GM12878 (cell line): ENCODE measurements around the gene MYMK. TPM values are rescaled to one million over a fixed set of nuclear protein-coding genes. Genes with fewer than 3 reads are reported as not detected.

ENCODE experiments used
- ATAC-seq: fragments of 200-7000 bp; cut with Tn5 transposase; 3 replicates; pipeline ENCODE4 v1.9.1; 2020; ENCODE audit warnings: mild to moderate bottlenecking, moderate library complexity
- BruUV-seq: library from RNA; stranded (reverse); fragments of 400-500 nt; replicated peaks from 2 replicates; lab custom pipeline; 2021; lab: Mats Ljungman, UMichigan
- CTCF ChIA-PET: fragments of 300-600 bp; sonication (Branson Sonifier 250); formaldehyde crosslinking; extraction: SDS; loops from one replicate; lab custom pipeline; 2021; ENCODE audit warnings: inconsistent platforms; lab: Yijun Ruan, JAX
- POLR2A ChIA-PET: fragments of 350-600 bp; formaldehyde crosslinking; extraction: SDS; loops from one replicate; lab custom pipeline; 2021; ENCODE audit warnings: inconsistent platforms; lab: Charles Lee
- RAD21 ChIA-PET: fragments of 300-600 bp; sonication (Branson Sonifier 250); formaldehyde crosslinking; loops from one replicate; lab custom pipeline; 2023; ENCODE audit warnings: antibody characterized with exemption; ENCODE audit not compliant: unreplicated experiment; lab: Charles Lee
- SMC1A ChIA-PET: fragments of 300-600 bp; sonication (Branson Sonifier 250); formaldehyde crosslinking; loops from one replicate; lab custom pipeline; 2023; ENCODE audit not compliant: unreplicated experiment, uncharacterized antibody; lab: Charles Lee
- DNase-seq: peaks from one replicate; pipeline ENCODE4 v3.0.0-alpha.2; 2011; ENCODE audit warnings: low read depth, low spot score
- FAIRE-seq: peaks from 3 replicates; lab custom pipeline; 2011; peaks lifted over from hg19 to GRCh38; lab: Jason Lieb, UNC
- H2AFZ ChIP-seq: 2 replicates; pipeline ENCODE4 v1.6.0; 2011; ENCODE audit warnings: low read depth, low read length, control low read depth; ENCODE audit not compliant: control insufficient read depth
- H3K27ac ChIP-seq: 2 replicates; pipeline ENCODE4 v1.5.1; 2011; ENCODE audit warnings: control low read depth; ENCODE audit not compliant: control insufficient read depth, insufficient read depth
- H3K27me3 ChIP-seq, 2 experiments: replicated peaks in 1 of 2; 2 replicates each; pipeline versions ENCODE4 v1.6.0 to v1.6.1; 2011; ENCODE audit warnings: low read length in 1 of 2; ENCODE audit not compliant: control insufficient read depth in 2 of 2, insufficient read depth in 2 of 2
- H3K36me3 ChIP-seq, 2 experiments: 2 replicates each; pipeline ENCODE4 v1.5.1; 2011; ENCODE audit warnings: low read length in 1 of 2; ENCODE audit not compliant: control insufficient read depth in 2 of 2, insufficient read depth in 2 of 2
- H3K4me1 ChIP-seq: 2 replicates; pipeline ENCODE4 v1.6.1; 2011; ENCODE audit warnings: mild to moderate bottlenecking, low read length, moderate library complexity, mixed read lengths; ENCODE audit not compliant: control insufficient read depth, insufficient read depth
- H3K4me2 ChIP-seq: 2 replicates; pipeline ENCODE4 v1.6.0; 2011; ENCODE audit warnings: control low read depth; ENCODE audit not compliant: control insufficient read depth, insufficient read depth
- H3K4me3 ChIP-seq: fragments of 200-600 bp; sonication (generic); 2 replicates; pipeline ENCODE4 v1.5.1; 2016
- H3K79me2 ChIP-seq: 2 replicates; pipeline ENCODE4 v1.6.0; 2011; ENCODE audit warnings: low read length; ENCODE audit not compliant: control insufficient read depth, insufficient read depth
- H3K9ac ChIP-seq: 2 replicates; pipeline ENCODE4 v1.8.0; 2011; ENCODE audit warnings: low read length, control low read depth, mixed read lengths; ENCODE audit not compliant: control insufficient read depth, insufficient read depth
- H3K9me3 ChIP-seq: replicated peaks from 3 replicates; pipeline ENCODE4 v1.5.1; 2011; ENCODE audit warnings: mild to moderate bottlenecking, low read length; ENCODE audit not compliant: control insufficient read depth, insufficient read depth
- H4K20me1 ChIP-seq: 2 replicates; pipeline ENCODE4 v1.6.0; 2011; ENCODE audit not compliant: control insufficient read depth, insufficient read depth
- BCL3 ChIP-seq: IDR thresholded peaks from 2 replicates; pipeline ENCODE4 v1.6.1; 2011; ENCODE audit warnings: borderline replicate concordance, low read depth, mild to moderate bottlenecking, moderate library complexity, low read length; ENCODE audit not compliant: insufficient read depth, poor library complexity, severe bottlenecking
- CEBPB ChIP-seq, 2 experiments: fragments of 150-350 bp in 1 of 2; IDR thresholded peaks; 2 replicates each; pipeline ENCODE4 v1.6.1; 2012 to 2014; ENCODE audit warnings: low read depth in 2 of 2, low read length in 2 of 2, borderline replicate concordance in 1 of 2, inconsistent platforms in 1 of 2
- CUX1 ChIP-seq: IDR thresholded peaks from 2 replicates; pipeline ENCODE4 v1.6.1; 2012; ENCODE audit warnings: improper control_type of control experiment, low read depth, low read length; ENCODE audit not compliant: insufficient replicate concordance
- NFIC ChIP-seq: IDR thresholded peaks from 2 replicates; pipeline ENCODE4 v1.6.1; 2012; ENCODE audit warnings: low read depth, mild to moderate bottlenecking, inconsistent platforms, low read length, moderate library complexity
- WGBS: methylation state at CpG from one replicate; pipeline ENCODE4 v1.1.6; 2016; ENCODE audit warnings: low lambda C conversion rate; ENCODE audit not compliant: insufficient replicate concordance, insufficient coverage; ENCODE audit errors: missing lambda C conversion rate; 5-methylcytosine and 5-hydroxymethylcytosine counted together
- in situ Hi-C: fragments of 300-500 bp; cut with MboI; formaldehyde crosslinking; loops from 9 replicates; pipeline ENCODE4 v1.14.3; 2018; ENCODE audit warnings: mixed read lengths
- intact Hi-C: fragments of 100-400 bp; cut with micrococcal nuclease; formaldehyde crosslinking; loops from one replicate; pipeline ENCODE4 v1.14.2; 2022; ENCODE audit not compliant: unreplicated experiment
- polyA plus RNA-seq, 11 experiments: library from polyadenylated mRNA; depleted of rRNA in 4 of 11; unstranded in 6 of 11; stranded (reverse) in 5 of 11; fragments of >200 nt; fragmentation: Nextera tagmentation in 4 of 11; fragmentation: Illumina TruSeq in 1 of 11; extraction: Ambion mirVana in 4 of 11; extraction: Trizol in 1 of 11; gene quantifications; 1 replicate in 1 of 11; 2 replicates in 10 of 11; pipeline versions ENCODE4 v1.2.1 to v1.2.3, GENCODE V29; 2011 to 2016; ENCODE audit warnings: inconsistent platforms in 2 of 11, missing spikeins in 2 of 11, low read depth in 1 of 11
- total RNA-seq, 4 experiments: library from RNA; depleted of rRNA in 3 of 4; stranded (reverse); fragments of >200 nt in 3 of 4; fragmentation: Illumina TruSeq in 1 of 4; extraction: Trizol in 1 of 4; gene quantifications; 2 replicates each; pipeline versions ENCODE4 v1.2.1 to v1.2.3, GENCODE V29; 2013 to 2021

MYMK gene
- total and polyA plus RNA-seq, 10 of the 15 experiments (the other 5 are each of a cell fraction or from before 2014, with no cell fraction given) = not detected

- no TSS peak for BruUV-seq
Observed at GRCh38 chr9:133536080-133536479, 11.3 kb upstream of the MYMK start.

More at GRCh38 chr9:133536080-133536479, 11.3 kb upstream of the MYMK start:
- H3K4me2 ChIP-seq = no peak overlapping the region
- FAIRE-seq (no peak), DNase-seq (no peak), ATAC-seq (no peak)
- 40% methylated on average over 11 of the region's 11 CpGs for WGBS
- H3K36me3 ChIP-seq = no peaks in the 10 kb centered on the region
- intact Hi-C loops = no loop called here
- H3K9me3 ChIP-seq = no peaks in the 10 kb centered on the region
- no peak overlapping the region for H2AFZ ChIP-seq
- in situ Hi-C loops = loop anchor here (5.0 to 25.0 kb wide), 2 partner anchors 476 to 561 kb away; no protein-coding TSS in a partner anchor
- TF ChIP-seq BCL3 = no peak
- TF ChIP-seq NFIC = no peak
- no peak for TF ChIP-seq CEBPB (IDR thresholded peaks at IDR 0.05; ENCODE audit: borderline replicate concordance in 1 of 2, low read depth in 2 of 2, low read length in 2 of 2)
- TF ChIP-seq CUX1 = no peak
- SMC1A ChIA-PET = no interaction called here
- POLR2A ChIA-PET = interaction anchor here (0.6 kb wide), 1 partner anchor 20 kb away, joined by 3 read pairs; no protein-coding TSS in a partner anchor
- RAD21 ChIA-PET = no interaction called here
- H3K4me1 ChIP-seq = no peaks in the 10 kb centered on the region; the same call in 1 of the 2 replicates
- CTCF ChIA-PET = no interaction called here
- no peaks in the 10 kb centered on the region for H3K79me2 ChIP-seq
- H3K4me3 ChIP-seq = no peak overlapping the region
- no peak overlapping the region for H3K27ac ChIP-seq
- no peaks in the 10 kb centered on the region for H4K20me1 ChIP-seq
- no peak overlapping the region for H3K9ac ChIP-seq
- H3K27me3 ChIP-seq = peaks cover 8% of the 10 kb centered on the region in 2 experiments; a peak in 2 of 4 replicates
